ENCODE results near the gene MYH13.

The MYH13 gene

DNA sequence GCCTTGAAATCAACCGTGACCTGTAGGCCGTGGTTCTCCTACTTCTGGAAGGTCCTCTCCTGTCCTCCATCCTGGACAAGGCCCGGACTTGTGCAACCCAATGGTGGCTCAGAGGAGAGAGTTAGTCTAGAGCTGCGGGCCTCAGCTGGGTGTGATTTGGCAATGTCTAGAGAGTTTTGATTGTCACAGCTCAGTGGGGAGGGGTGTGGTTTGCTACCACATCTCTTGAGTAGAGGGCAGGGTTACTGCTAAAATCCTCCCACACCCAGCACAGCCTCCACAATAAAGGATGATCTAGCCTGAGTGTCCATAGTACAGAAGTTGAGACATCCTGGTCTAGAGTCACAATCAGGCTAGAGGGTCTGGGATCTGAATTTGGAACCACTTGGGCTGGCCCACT, 40.3 kb downstream of the MYH13 start:
- DNase-seq (ENCODE audit: low read depth), result no peak
- TF ChIP-seq CTCF (conservative IDR thresholded peaks at IDR 0.05; ENCODE audit: low read length), result no peak
- H3K4me3 ChIP-seq (ENCODE audit: low read length), result no peak overlapping the region

- TF ChIP-seq CTCF (conservative IDR thresholded peaks at IDR 0.05; ENCODE audit: low read length), result no peak
- DNase-seq (ENCODE audit: low read depth), result no peak
- no peak overlapping the region for H3K4me3 ChIP-seq (ENCODE audit: low read length)
Measured at GRCh38 chr17:10328971-10329923, 43.6 kb downstream of the MYH13 start.

DNA sequence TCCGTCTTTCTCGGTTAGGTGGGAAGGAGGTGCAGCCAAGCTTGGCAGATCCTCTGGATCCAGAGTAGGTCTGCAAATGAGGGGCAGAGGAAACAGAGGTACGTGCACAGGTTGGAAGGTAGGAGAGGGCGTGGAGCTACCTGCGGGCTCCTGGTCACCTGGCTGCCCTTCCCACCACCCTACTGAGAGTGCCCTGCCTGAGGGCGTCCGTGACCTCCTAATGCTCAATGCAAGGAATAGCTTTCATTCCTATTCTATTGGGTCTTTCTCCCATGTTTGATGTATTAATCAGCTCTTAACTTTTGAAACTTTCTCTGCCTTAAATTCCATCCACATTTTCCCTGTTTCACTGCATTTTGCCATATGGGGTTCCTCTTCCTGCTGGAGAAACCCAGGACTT, 44.6 kb downstream of the MYH13 start:
- no peak for TF ChIP-seq CTCF (conservative IDR thresholded peaks at IDR 0.05; ENCODE audit: low read length)
- H3K4me3 ChIP-seq (ENCODE audit: low read length), result no peak overlapping the region
- DNase-seq (ENCODE audit: low read depth), result no peak

DNA sequence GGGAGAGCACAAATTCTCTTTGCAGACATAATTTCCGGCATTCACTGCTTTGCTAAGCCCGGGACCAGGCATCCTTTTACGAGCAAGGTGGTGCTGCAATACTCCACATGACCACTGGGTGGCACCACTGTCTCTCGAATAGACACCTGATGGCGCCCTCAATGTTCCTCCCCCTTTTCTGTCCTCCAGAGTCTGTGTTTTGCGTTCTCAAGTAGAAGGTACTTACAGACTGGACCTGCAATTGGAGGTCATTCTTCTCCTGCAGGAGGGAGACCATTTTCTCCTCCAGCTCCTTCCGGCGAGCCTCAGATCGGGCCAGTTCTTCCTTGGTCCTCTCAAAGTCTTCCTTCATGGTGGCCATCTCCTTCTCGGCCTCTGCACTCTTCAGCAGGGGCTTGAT, 45.2 kb downstream of the MYH13 start:
- TF ChIP-seq CTCF (conservative IDR thresholded peaks at IDR 0.05; ENCODE audit: low read length), result peak; percentile 98
- H3K4me3 ChIP-seq (ENCODE audit: low read length), result no peak overlapping the region
- DNase-seq (ENCODE audit: low read depth), result peak; percentile 83

DNA sequence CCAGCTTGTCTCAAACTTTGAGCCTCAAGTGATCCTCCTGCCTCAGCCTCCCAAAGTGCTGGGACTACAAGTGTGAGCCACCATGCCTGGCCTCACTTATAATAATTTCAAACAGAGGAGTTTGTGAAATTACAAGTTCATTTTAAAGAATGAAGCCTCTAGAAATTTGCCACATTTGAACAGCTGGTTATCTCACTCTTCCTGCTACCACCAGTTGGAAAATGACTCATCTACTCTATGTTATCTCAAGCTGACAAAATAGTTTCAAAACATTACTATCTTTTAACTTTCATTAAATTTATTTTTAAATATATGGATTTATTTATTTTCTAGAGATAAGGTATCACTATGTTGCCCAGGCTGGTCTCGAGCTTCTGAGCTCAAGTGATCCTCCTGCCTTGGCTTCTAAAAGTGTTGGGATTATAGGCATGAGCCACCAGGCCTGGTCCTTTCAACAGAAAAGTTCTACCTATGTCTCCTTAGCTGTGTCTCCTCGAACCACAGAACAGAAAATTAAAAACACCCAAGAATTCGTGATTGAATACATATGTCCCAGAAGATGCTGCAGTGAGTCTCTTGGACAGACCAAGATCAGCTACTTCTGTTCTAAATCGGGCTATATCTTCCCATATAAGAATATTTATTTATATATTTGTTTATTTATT, 47.6 kb downstream of the MYH13 start:
- peak; percentile 26 for DNase-seq (ENCODE audit: low read depth)
- no peak for TF ChIP-seq CTCF (conservative IDR thresholded peaks at IDR 0.05; ENCODE audit: low read length)
- no peak overlapping the region for H3K4me3 ChIP-seq (ENCODE audit: low read length)

GRCh38 chr17:10323812-10324610, 48.8 kb downstream of the MYH13 start:
- DNase-seq (ENCODE audit: low read depth), result no peak
- no peak for TF ChIP-seq CTCF (conservative IDR thresholded peaks at IDR 0.05; ENCODE audit: low read length)
- H3K4me3 ChIP-seq (ENCODE audit: low read length), result no peak overlapping the region
